ENCODE measurements around the gene CNKSR2.
"Not testable (repeated sequence)": the region's sequence is repeated elsewhere in the genome, so short reads cannot be mapped to it uniquely, and the experiment has no call there.

DNA sequence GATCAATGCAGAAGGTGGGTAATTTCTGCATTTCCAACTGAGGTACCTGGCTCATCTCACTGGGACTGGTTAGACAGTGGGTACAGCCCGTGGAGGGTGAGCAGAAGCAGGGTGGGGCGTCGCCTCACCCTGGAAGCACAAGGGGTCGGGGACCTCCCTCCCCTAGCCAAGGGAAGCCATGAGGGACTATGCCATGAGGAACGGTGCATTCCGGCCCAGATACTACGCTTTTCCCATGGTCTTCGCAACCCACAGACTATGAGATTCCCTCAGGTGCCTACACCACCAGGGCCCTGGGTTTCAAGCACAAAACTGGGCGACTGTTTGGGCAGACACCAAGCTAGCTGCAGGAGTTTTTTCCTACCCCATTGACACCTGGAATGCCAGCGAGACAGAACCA lies 170.4 kb downstream of the CNKSR2 start:
- not testable (repeated sequence) for TF ChIP-seq CTCF (conservative IDR thresholded peaks at IDR 0.05; ENCODE audit: low read depth in 2 of 2); EZH2phosphoT487 (IDR thresholded peaks at IDR 0.05; ENCODE audit: unreplicated experiment); CREB1 (CRISPR knock-in tag; IDR thresholded peaks at IDR 0.05; ENCODE audit: low read depth); EZH2 (IDR thresholded peaks at IDR 0.05; ENCODE audit: low read depth, unreplicated experiment); POLR2AphosphoS5 (IDR thresholded peaks at IDR 0.05; ENCODE audit: low read depth)
